Type B pancreatic cell (in vitro differentiated cells): ENCODE data around the gene FNBP1. TPM values are rescaled to one million over a fixed set of nuclear protein-coding genes. Genes with fewer than 3 reads are reported as not detected.

Source experiments
- DNase-seq: peaks from one replicate; pipeline ENCODE4 v3.0.0; 2021; ENCODE audit warnings: mixed read lengths; ENCODE audit not compliant: unreplicated experiment; ENCODE audit errors: extremely low spot score
- H3K27ac Mint-ChIP-seq: 2 replicates; pipeline ENCODE4 v1.8.0; 2021; ENCODE audit warnings: mild to moderate bottlenecking, mixed read lengths
- H3K27me3 Mint-ChIP-seq: 2 replicates; pipeline ENCODE4 v1.8.0; 2021; ENCODE audit warnings: mixed read lengths
- H3K36me3 Mint-ChIP-seq: 2 replicates; pipeline ENCODE4 v1.8.0; 2021; ENCODE audit warnings: mixed read lengths
- H3K4me1 Mint-ChIP-seq: one replicate; pipeline ENCODE4 v1.8.0; 2021; ENCODE audit warnings: mixed read lengths; ENCODE audit not compliant: unreplicated experiment
- H3K4me3 Mint-ChIP-seq: 2 replicates; pipeline ENCODE4 v1.8.0; 2021; ENCODE audit warnings: mild to moderate bottlenecking, mixed read lengths
- H3K9me3 Mint-ChIP-seq: 2 replicates; pipeline ENCODE4 v1.8.0; 2021; ENCODE audit warnings: mixed read lengths
- CTCF ChIP-seq: fragments of 200-600 bp; sonication (generic); conservative IDR thresholded peaks from 2 replicates; pipeline ENCODE4 v1.5.0; 2021; ENCODE audit warnings: antibody characterized with exemption, mild to moderate bottlenecking
- total RNA-seq: library from RNA; stranded (reverse); gene quantifications from 2 replicates; pipeline ENCODE4 v1.2.1, GENCODE V29; 2021; ENCODE audit warnings: low replicate concordance

Gene FNBP1
- total RNA-seq, 1 donor from 2014 or later, result 38.6 TPM

GRCh38 chr9:129868872-129869486, 174.0 kb downstream of the FNBP1 start:
- H3K27me3 Mint-ChIP-seq, result no peaks in the 10 kb centered on the region
- H3K4me3 Mint-ChIP-seq, result no peak overlapping the region
- no peak overlapping the region for H3K27ac Mint-ChIP-seq
- no peak for DNase-seq
- H3K36me3 Mint-ChIP-seq, result peaks cover 7% of the 10 kb centered on the region
- H3K4me1 Mint-ChIP-seq, result no peaks in the 10 kb centered on the region
- TF ChIP-seq CTCF, result no peak
- H3K9me3 Mint-ChIP-seq, result no peaks in the 10 kb centered on the region

- Mint-ChIP-seq H3K36me3 (peaks cover 12% of the 10 kb centered on the region), H3K4me3 (no peak overlapping the region), H3K4me1 (no peaks in the 10 kb centered on the region), H3K27me3 (no peaks in the 10 kb centered on the region), H3K9me3 (no peaks in the 10 kb centered on the region), H3K27ac (no peak overlapping the region)
- no peak for TF ChIP-seq CTCF
- DNase-seq, result no peak
Observed at GRCh38 chr9:129868023-129868871, 174.7 kb downstream of the FNBP1 start.

- Mint-ChIP-seq H3K36me3 (peaks cover 12% of the 10 kb centered on the region), H3K4me3 (no peak overlapping the region), H3K27me3 (no peaks in the 10 kb centered on the region), H3K27ac (no peak overlapping the region), H3K9me3 (no peaks in the 10 kb centered on the region), H3K4me1 (no peaks in the 10 kb centered on the region)
- no peak for DNase-seq
- TF ChIP-seq CTCF, result no peak
Observed at GRCh38 chr9:129867136-129868022, 175.6 kb downstream of the FNBP1 start.

DNA sequence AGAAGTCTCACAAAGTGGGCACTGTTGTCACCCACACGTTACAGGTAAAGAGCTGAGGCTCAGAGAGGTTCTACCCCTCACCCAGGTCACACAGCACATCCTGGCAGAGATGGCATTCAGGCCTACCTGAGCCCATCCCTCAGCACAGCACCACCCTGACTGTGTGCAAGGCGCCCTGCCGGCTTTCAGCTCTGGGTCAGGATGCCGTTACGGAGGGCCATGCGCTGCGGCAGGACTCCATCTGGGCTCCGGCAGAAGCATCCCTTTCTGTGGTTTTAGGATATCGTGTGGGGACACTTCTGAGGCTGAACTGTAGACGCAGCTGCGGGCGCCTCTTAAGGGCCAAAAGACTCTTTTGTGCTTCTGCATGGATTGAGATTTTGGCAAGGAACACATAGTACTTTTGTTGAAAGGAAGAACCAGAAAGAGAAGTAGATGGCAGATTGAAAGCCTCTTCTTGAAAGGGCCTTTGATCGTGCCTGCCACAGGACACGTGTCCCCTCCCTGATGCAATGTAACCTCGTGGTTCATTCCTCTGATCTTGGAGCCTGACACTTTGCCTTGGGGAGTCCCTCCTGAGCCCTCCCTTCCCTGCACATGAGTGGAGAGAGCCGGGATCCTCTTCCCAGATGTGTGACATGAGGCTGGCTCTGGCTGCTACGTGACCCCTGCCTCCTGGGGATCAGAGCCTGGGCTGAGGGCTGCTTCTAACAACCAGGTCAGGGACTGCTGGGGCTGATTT, 176.4 kb downstream of the FNBP1 start:
- no peak for TF ChIP-seq CTCF
- Mint-ChIP-seq H3K27ac (no peak overlapping the region), H3K4me3 (no peak overlapping the region), H3K27me3 (no peaks in the 10 kb centered on the region), H3K4me1 (no peaks in the 10 kb centered on the region), H3K36me3 (peaks cover 17% of the 10 kb centered on the region), H3K9me3 (no peaks in the 10 kb centered on the region)
- DNase-seq, result no peak
